Breast epithelium (tissue), 4 donors: Measurements from ENCODE around the gene TCEAL4. TPM values are rescaled to one million over a fixed set of nuclear protein-coding genes. Genes with fewer than 3 reads are reported as not detected.
A peak's percentile ranks its signal among the peaks of the same experiment; 100 is the strongest.
"Not testable (repeated sequence)": the region's sequence is repeated elsewhere in the genome, so short reads cannot be mapped to it uniquely, and the experiment has no call there.

Experiments
- DNase-seq, 2 donors: peaks; one replicate each; pipeline ENCODE4 v3.0.0-alpha.2; 2019; ENCODE audit warnings: low spot score in 2 of 2
- H3K27ac ChIP-seq, 2 donors: fragments of 200-600 bp; sonication (generic) in 1 of 2; one replicate each; pipeline ENCODE4 v1.5.1; 2016 to 2019; ENCODE audit warnings: mild to moderate bottlenecking in 1 of 2
- H3K27me3 ChIP-seq, 2 donors: fragments of 200-600 bp; sonication (generic) in 1 of 2; one replicate each; pipeline versions ENCODE4 v1.5.1 to v1.6.0; 2017 to 2019; ENCODE audit warnings: control low read depth in 1 of 2, mild to moderate bottlenecking in 1 of 2
- H3K36me3 ChIP-seq: fragments of 200-600 bp; one replicate; pipeline ENCODE4 v1.5.1; 2019
- H3K4me1 ChIP-seq, 2 donors: fragments of 200-600 bp; sonication (generic); one replicate each; pipeline ENCODE4 v1.5.1; 2016 to 2019; ENCODE audit warnings: control low read depth in 1 of 2
- H3K4me3 ChIP-seq, 3 donors: fragments of 200-600 bp; sonication (generic); 1 replicate in 2 of 3; 2 replicates in 1 of 3; pipeline ENCODE4 v1.5.1; 2016 to 2019; ENCODE audit warnings: mild to moderate bottlenecking in 3 of 3, moderate library complexity in 2 of 3
- H3K9me3 ChIP-seq, 2 donors: fragments of 200-600 bp; sonication (generic) in 1 of 2; one replicate each; pipeline ENCODE4 v1.5.1; 2016 to 2019; ENCODE audit warnings: control low read depth in 1 of 2
- POLR2A ChIP-seq: fragments of 450-650 bp; IDR thresholded peaks from one replicate; pipeline ENCODE4 v1.6.1; 2016; ENCODE audit warnings: antibody characterized with exemption, mild to moderate bottlenecking, moderate library complexity
- POLR2AphosphoS5 ChIP-seq, 3 donors: sonication (generic); formaldehyde crosslinking; IDR thresholded peaks; one replicate each; pipeline ENCODE4 v1.6.1; 2017; ENCODE audit warnings: antibody characterized with exemption in 3 of 3
- intact Hi-C: fragments of 100-400 bp; cut with DNase I; formaldehyde crosslinking; loops from one replicate; pipeline ENCODE4 v1.15.1; 2023; ENCODE audit warnings: low total_unique reads
- total RNA-seq, 3 donors: library from RNA; depleted of rRNA; stranded (reverse); fragments of >200 nt; gene quantifications; one replicate each; pipeline ENCODE4 v1.1.0, GENCODE V29; 2016
- TF ChIP-seq, protein P1 (sequence below), 3 donors: fragments of 450-650 bp; IDR thresholded peaks; one replicate each; pipeline ENCODE4 v1.5.1; 2016 to 2017; ENCODE audit warnings: antibody characterized with exemption in 3 of 3, mild to moderate bottlenecking in 3 of 3, moderate library complexity in 3 of 3

The TCEAL4 gene
- total RNA-seq, 3 donors from 2014 or later = 99.9 to 216 (median 113) TPM

- intact Hi-C loops = no loop called here
- Histone ChIP-seq H3K4me1 (no peaks in the 10 kb centered on the region), H3K4me3 (no peak overlapping the region), H3K36me3 (no peaks in the 10 kb centered on the region), H3K27ac (no peak overlapping the region), H3K9me3 (no peaks in the 10 kb centered on the region), H3K27me3 (peaks cover 0 to 28% of the 10 kb centered on the region in 2 donors)
- TF ChIP-seq POLR2A = no peak
- TF ChIP-seq, protein P1, sequence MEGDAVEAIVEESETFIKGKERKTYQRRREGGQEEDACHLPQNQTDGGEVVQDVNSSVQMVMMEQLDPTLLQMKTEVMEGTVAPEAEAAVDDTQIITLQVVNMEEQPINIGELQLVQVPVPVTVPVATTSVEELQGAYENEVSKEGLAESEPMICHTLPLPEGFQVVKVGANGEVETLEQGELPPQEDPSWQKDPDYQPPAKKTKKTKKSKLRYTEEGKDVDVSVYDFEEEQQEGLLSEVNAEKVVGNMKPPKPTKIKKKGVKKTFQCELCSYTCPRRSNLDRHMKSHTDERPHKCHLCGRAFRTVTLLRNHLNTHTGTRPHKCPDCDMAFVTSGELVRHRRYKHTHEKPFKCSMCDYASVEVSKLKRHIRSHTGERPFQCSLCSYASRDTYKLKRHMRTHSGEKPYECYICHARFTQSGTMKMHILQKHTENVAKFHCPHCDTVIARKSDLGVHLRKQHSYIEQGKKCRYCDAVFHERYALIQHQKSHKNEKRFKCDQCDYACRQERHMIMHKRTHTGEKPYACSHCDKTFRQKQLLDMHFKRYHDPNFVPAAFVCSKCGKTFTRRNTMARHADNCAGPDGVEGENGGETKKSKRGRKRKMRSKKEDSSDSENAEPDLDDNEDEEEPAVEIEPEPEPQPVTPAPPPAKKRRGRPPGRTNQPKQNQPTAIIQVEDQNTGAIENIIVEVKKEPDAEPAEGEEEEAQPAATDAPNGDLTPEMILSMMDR (IDR thresholded peaks at IDR 0.05) = no peak
- TF ChIP-seq POLR2AphosphoS5 (IDR thresholded peaks at IDR 0.05) = no peak
- no peak for DNase-seq
These were observed 13.6 kb upstream of the TCEAL4 start for GRCh38 chrX:103571726-103572125.

GRCh38 chrX:103573202-103573601, 12.1 kb upstream of the TCEAL4 start:
- TF ChIP-seq POLR2AphosphoS5 (IDR thresholded peaks at IDR 0.05) = no peak
- TF ChIP-seq, protein P1 (IDR thresholded peaks at IDR 0.05) = no peak
- Histone ChIP-seq H3K4me3 (no peak overlapping the region), H3K27ac (no peak overlapping the region), H3K9me3 (no peaks in the 10 kb centered on the region), H3K36me3 (no peaks in the 10 kb centered on the region), H3K27me3 (peaks cover 0 to 22% of the 10 kb centered on the region in 2 donors), H3K4me1 (no peaks in the 10 kb centered on the region)
- no peak for DNase-seq
- intact Hi-C loops = no loop called here

GRCh38 chrX:103584596-103584995, 719 bp upstream of the TCEAL4 start:
- H3K36me3 ChIP-seq = no peaks in the 10 kb centered on the region
- H3K4me1 ChIP-seq = no peaks in the 10 kb centered on the region
- DNase-seq = no peak
- intact Hi-C loops = no loop called here
- H3K27ac ChIP-seq = no peak overlapping the region
- H3K9me3 ChIP-seq = peaks cover 0 to 9% of the 10 kb centered on the region in 2 donors
- TF ChIP-seq POLR2AphosphoS5 (IDR thresholded peaks at IDR 0.05) (no peak), POLR2A (no peak)
- TF ChIP-seq, protein P1 (IDR thresholded peaks at IDR 0.05) = no peak
- peaks cover 0 to 13% of the 10 kb centered on the region in 2 donors for H3K27me3 ChIP-seq
- H3K4me3 ChIP-seq = no peak overlapping the region

DNA sequence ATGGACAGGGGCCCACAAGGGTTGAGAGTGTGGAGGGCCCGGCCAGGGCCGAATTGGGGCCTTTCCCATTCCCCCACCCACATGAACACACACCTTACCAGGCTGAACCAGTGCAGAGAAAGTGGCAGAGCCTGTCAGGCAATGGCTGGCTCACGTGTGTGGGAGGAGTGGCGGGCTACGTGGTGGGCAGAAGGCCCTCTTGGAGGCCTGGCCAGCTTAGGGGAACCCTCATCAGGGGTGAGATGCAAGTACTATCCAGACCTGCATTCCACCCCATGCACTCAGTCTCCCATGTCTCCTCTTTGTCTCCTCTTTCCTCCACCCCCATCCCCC, 965 bp downstream of the TCEAL4 start:
- TF ChIP-seq POLR2A = no peak
- TF ChIP-seq, protein P1 (IDR thresholded peaks at IDR 0.05) = no peak
- H3K36me3 ChIP-seq = no peaks in the 10 kb centered on the region
- H3K27ac ChIP-seq = peak overlapping the region; percentile 89 to 95
- no peak for DNase-seq
- H3K4me1 ChIP-seq = no peaks in the 10 kb centered on the region
- H3K4me3 ChIP-seq = peak overlapping the region; percentile 59 to 71 (median 64)
- peaks cover 0 to 13% of the 10 kb centered on the region in 2 donors for H3K27me3 ChIP-seq
- H3K9me3 ChIP-seq = peaks cover 0 to 9% of the 10 kb centered on the region in 2 donors
- intact Hi-C loops = no loop called here

- Histone ChIP-seq H3K27ac (peak overlapping the region; percentile 89 to 95), H3K9me3 (peaks cover 0 to 9% of the 10 kb centered on the region in 2 donors), H3K4me1 (no peaks in the 10 kb centered on the region), H3K27me3 (peaks cover 0 to 13% of the 10 kb centered on the region in 2 donors), H3K4me3 (peak overlapping the region; percentile 59 to 71 (median 64)), H3K36me3 (no peaks in the 10 kb centered on the region)
- DNase-seq = no peak
- TF ChIP-seq POLR2A (no peak), POLR2AphosphoS5 (IDR thresholded peaks at IDR 0.05) (no peak)
- TF ChIP-seq, protein P1 (IDR thresholded peaks at IDR 0.05) = no peak
- intact Hi-C loops = no loop called here
These were observed 1.3 kb downstream of the TCEAL4 start for GRCh38 chrX:103586659-103587058.

DNA sequence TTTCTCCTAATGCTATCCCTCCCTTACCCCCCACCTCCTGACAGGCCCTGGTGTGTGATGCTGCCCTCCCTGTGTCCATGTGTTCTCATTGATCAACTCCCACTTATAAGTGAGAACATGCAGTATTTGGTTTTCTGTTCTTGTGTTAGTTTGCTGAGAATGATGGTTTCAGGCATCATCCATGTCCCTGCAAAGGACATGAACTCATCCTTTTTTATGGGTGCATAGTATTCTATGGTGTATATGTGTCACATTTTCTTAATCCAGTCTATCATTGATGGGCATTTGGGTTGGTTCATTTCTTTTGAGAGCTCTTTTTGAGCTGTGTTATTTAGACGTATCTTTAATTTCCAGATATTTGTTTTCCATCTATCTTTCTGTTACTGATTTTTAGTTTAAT, 7.0 kb downstream of the TCEAL4 start:
- intact Hi-C loops, H3K4me3 ChIP-seq, H3K36me3 ChIP-seq, DNase-seq, H3K27me3 ChIP-seq, H3K9me3 ChIP-seq, H3K27ac ChIP-seq, H3K4me1 ChIP-seq: not testable (repeated sequence)

DNA sequence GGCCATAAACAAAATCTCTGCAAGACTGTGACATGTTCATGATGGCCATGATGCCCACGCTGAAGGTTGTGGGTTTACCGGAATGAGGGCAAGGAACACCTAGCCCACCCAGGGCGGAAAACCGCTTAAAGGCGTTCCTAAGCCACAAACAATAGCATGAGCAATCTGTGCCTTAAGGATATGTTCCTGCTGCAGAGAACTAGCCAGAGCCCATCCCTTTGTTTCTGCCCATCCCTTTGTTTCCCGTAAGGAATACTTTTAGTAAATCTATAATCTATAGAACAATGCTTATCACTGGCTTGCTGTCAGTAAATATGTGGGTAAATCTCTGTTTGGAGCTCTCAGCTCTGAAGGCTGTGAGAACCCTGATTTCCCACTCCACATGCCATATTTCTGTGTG, 9.9 kb downstream of the TCEAL4 start:
- DNase-seq, intact Hi-C loops: not testable (repeated sequence)

More for the DNA sequence above, 9.9 kb downstream of the TCEAL4 start:
- not testable (repeated sequence) for H3K9me3 ChIP-seq, H3K27me3 ChIP-seq, H3K4me3 ChIP-seq, H3K36me3 ChIP-seq, H3K4me1 ChIP-seq, H3K27ac ChIP-seq
